IMR-90 (cell line): ENCODE data around the gene CACNB2. TPM values are rescaled to one million over a fixed set of nuclear protein-coding genes. Genes with fewer than 3 reads are reported as not detected.
A peak's percentile ranks its signal among the peaks of the same experiment; 100 is the strongest.

ENCODE experiments used
- ATAC-seq: fragments of 200-7000 bp; cut with Tn5 transposase; 2 replicates; pipeline ENCODE4 v1.9.1; 2020; ENCODE audit warnings: low read depth, mild to moderate bottlenecking, moderate library complexity
- BruUV-seq: library from RNA; stranded (reverse); fragments of 400-500 nt; replicated peaks from 2 replicates; lab custom pipeline; 2021; lab: Mats Ljungman, UMichigan
- CTCF ChIA-PET: fragments of 300-600 bp; formaldehyde crosslinking; extraction: SDS; loops from one replicate; lab custom pipeline; 2021; ENCODE audit warnings: antibody characterized with exemption; lab: Yijun Ruan, JAX
- POLR2A ChIA-PET: fragments of 300-600 bp; sonication (Branson Sonifier 250); formaldehyde crosslinking; loops from one replicate; lab custom pipeline; 2022; ENCODE audit warnings: antibody characterized with exemption; ENCODE audit not compliant: unreplicated experiment; lab: Charles Lee
- DNase-seq: peaks from one replicate; pipeline ENCODE4 v3.0.0; 2013
- H2AFZ ChIP-seq: replicated peaks from 2 replicates; pipeline ENCODE3; 2013; ENCODE audit warnings: low read length, mild to moderate bottlenecking; ENCODE audit not compliant: poor library complexity
- H2AK5ac ChIP-seq: 2 replicates; pipeline ENCODE4 v1.6.1; 2013; ENCODE audit warnings: low read depth, low read length, inconsistent platforms
- H2AK9ac ChIP-seq: replicated peaks from 2 replicates; pipeline ENCODE3; 2013; ENCODE audit warnings: mild to moderate bottlenecking, low read depth, low read length, moderate library complexity; ENCODE audit not compliant: poor library complexity
- H2BK120ac ChIP-seq: 2 replicates; pipeline ENCODE4 v1.6.1; 2013; ENCODE audit warnings: low read depth, low read length, inconsistent platforms
- H2BK15ac ChIP-seq: 3 replicates; pipeline ENCODE4 v1.6.1; 2013; ENCODE audit warnings: low read depth, low read length, inconsistent platforms
- H2BK20ac ChIP-seq: 2 replicates; pipeline ENCODE4 v1.6.1; 2013; ENCODE audit warnings: low read depth, mild to moderate bottlenecking, inconsistent platforms, low read length, moderate library complexity
- H2BK5ac ChIP-seq: 2 replicates; pipeline ENCODE4 v1.6.1; 2013; ENCODE audit warnings: mild to moderate bottlenecking, low read depth, low read length, inconsistent platforms; ENCODE audit not compliant: poor library complexity, severe bottlenecking
- H3K14ac ChIP-seq: replicated peaks from 2 replicates; pipeline ENCODE4 v1.6.1; 2013; ENCODE audit warnings: low read depth, low read length, inconsistent platforms
- H3K18ac ChIP-seq: 2 replicates; pipeline ENCODE4 v1.6.1; 2013; ENCODE audit warnings: low read depth, low read length, control low read depth
- H3K23ac ChIP-seq: 2 replicates; pipeline ENCODE4 v1.6.1; 2013; ENCODE audit warnings: low read depth, low read length, inconsistent platforms
- H3K27ac ChIP-seq: 2 replicates; pipeline ENCODE4 v1.5.1; 2013; ENCODE audit warnings: mild to moderate bottlenecking, control low read depth, low read length; ENCODE audit not compliant: insufficient read depth
- H3K27me3 ChIP-seq: 2 replicates; pipeline ENCODE4 v1.6.1; 2013; ENCODE audit warnings: low read length; ENCODE audit not compliant: control insufficient read depth, insufficient read depth
- H3K36me3 ChIP-seq: 2 replicates; pipeline ENCODE4 v1.6.1; 2013; ENCODE audit warnings: low read length, mixed read lengths; ENCODE audit not compliant: control insufficient read depth, insufficient read depth
- H3K4ac ChIP-seq: 2 replicates; pipeline ENCODE4 v1.6.1; 2013; ENCODE audit warnings: low read depth, low read length, inconsistent platforms
- H3K4me1 ChIP-seq: 2 replicates; pipeline ENCODE4 v1.6.1; 2013; ENCODE audit warnings: low read length, mixed read lengths; ENCODE audit not compliant: control insufficient read depth, insufficient read depth
- H3K4me2 ChIP-seq: 2 replicates; pipeline ENCODE4 v1.6.1; 2013; ENCODE audit warnings: low read depth, mild to moderate bottlenecking, control low read depth, low read length, moderate library complexity
- H3K4me3 ChIP-seq: 2 replicates; pipeline ENCODE4 v1.5.1; 2013; ENCODE audit warnings: low read depth, mild to moderate bottlenecking, control low read depth, low read length, moderate library complexity; ENCODE audit not compliant: insufficient read depth
- H3K56ac ChIP-seq: 2 replicates; pipeline ENCODE4 v1.6.1; 2013; ENCODE audit warnings: low read length, inconsistent platforms; ENCODE audit not compliant: insufficient read depth; ENCODE audit errors: extremely low read depth
- H3K79me1 ChIP-seq, 2 experiments: 2 replicates each; pipeline ENCODE4 v1.6.1; 2013; ENCODE audit warnings: low read length in 2 of 2, inconsistent platforms in 1 of 2, low read depth in 1 of 2
- H3K9ac ChIP-seq: 2 replicates; pipeline ENCODE4 v1.6.1; 2013; ENCODE audit warnings: low read depth, low read length, control low read depth
- H3K9me1 ChIP-seq: 2 replicates; pipeline ENCODE4 v1.6.1; 2013; ENCODE audit warnings: low read length, inconsistent platforms; ENCODE audit not compliant: insufficient read depth
- H3K9me3 ChIP-seq: 2 replicates; pipeline ENCODE4 v1.6.1; 2013; ENCODE audit warnings: low read length; ENCODE audit not compliant: control insufficient read depth, insufficient read depth
- H4K20me1 ChIP-seq: 2 replicates; pipeline ENCODE4 v1.6.1; 2013; ENCODE audit warnings: low read length, inconsistent platforms; ENCODE audit not compliant: insufficient read depth
- H4K5ac ChIP-seq: 2 replicates; pipeline ENCODE4 v1.6.1; 2013; ENCODE audit warnings: mild to moderate bottlenecking, low read depth, low read length, control low read depth
- H4K8ac ChIP-seq, 2 experiments: 2 replicates each; pipeline ENCODE4 v1.6.1; 2013; ENCODE audit warnings: low read depth in 2 of 2, low read length in 2 of 2, control low read depth in 1 of 2, inconsistent platforms in 1 of 2
- H4K91ac ChIP-seq: 2 replicates; pipeline ENCODE4 v1.6.1; 2013; ENCODE audit warnings: low read depth, low read length, inconsistent platforms; ENCODE audit not compliant: insufficient read depth
- CEBPB ChIP-seq: IDR thresholded peaks from 2 replicates; pipeline ENCODE4 v1.6.1; 2012; ENCODE audit warnings: low read depth, low read length, improper control_type of control experiment
- FOS ChIP-seq: fragments of 150-350 bp; IDR thresholded peaks from 2 replicates; pipeline ENCODE4 v1.6.1; 2016; ENCODE audit warnings: low read depth, low read length
- RFX5 ChIP-seq: IDR thresholded peaks from 2 replicates; pipeline ENCODE4 v1.8.0; 2012; ENCODE audit warnings: low read depth, mild to moderate bottlenecking, low read length, moderate library complexity
- WGBS, 2 experiments: methylation state at CpG; one replicate each; pipeline versions ENCODE4 v1.1.5 to v1.1.7; 2013; ENCODE audit warnings: missing lambda C conversion rate in 2 of 2; ENCODE audit not compliant: insufficient read length in 1 of 2; ENCODE audit errors: extremely low coverage in 2 of 2; 5-methylcytosine and 5-hydroxymethylcytosine counted together
- dilution Hi-C: fragments of 300-500 bp; cut with HindIII; formaldehyde crosslinking; loops from one replicate; pipeline ENCODE4 v1.14.3; 2018; ENCODE audit warnings: low sequenced_read_pairs; ENCODE audit not compliant: unreplicated experiment
- in situ Hi-C: fragments of 300-500 bp; cut with MboI; formaldehyde crosslinking; loops from 3 replicates; pipeline ENCODE4 v1.14.3; 2019; ENCODE audit warnings: low sequenced_read_pairs, inconsistent platforms, mixed read lengths
- intact Hi-C: fragments of 100-400 bp; cut with micrococcal nuclease; formaldehyde crosslinking; loops from 2 replicates; pipeline ENCODE4 v1.10.0; 2022
- polyA plus RNA-seq, 3 experiments: library from polyadenylated mRNA; depleted of rRNA; stranded (reverse); fragments of >200 nt; gene quantifications; 2 replicates each; pipeline ENCODE4 v1.2.3, GENCODE V29; 2012; ENCODE audit warnings: low replicate concordance in 1 of 3
- total RNA-seq: library from RNA; depleted of rRNA; stranded (reverse); fragments of >200 nt; gene quantifications from 2 replicates; pipeline ENCODE4 v1.2.3, GENCODE V29; 2012

Gene CACNB2
- total and polyA plus RNA-seq, 2 of the 4 experiments (the other 2 are of a cell fraction): 0.36 TPM

GRCh38 chr10:18418541-18419215, 278.5 kb downstream of the CACNB2 start:
- H3K23ac ChIP-seq: peak overlapping the region; percentile 89
- dilution Hi-C loops (no loop called here), intact Hi-C loops (no loop called here), in situ Hi-C loops (no loop called here)
- ChIA-PET CTCF (interaction anchor here (0.6 kb wide), 1 partner anchor 33 kb away, joined by 6 read pairs; no protein-coding TSS in a partner anchor), POLR2A (no interaction called here)
- H3K36me3 ChIP-seq: no peaks in the 10 kb centered on the region
- H3K9me1 ChIP-seq: peaks cover 6% of the 10 kb centered on the region; the same call in 1 of the 2 replicates
- H4K8ac ChIP-seq: peak overlapping the region; percentile 79 to 96
- peak overlapping the region; percentile 74 for H3K27ac ChIP-seq
- peak overlapping the region; percentile 61 for H3K4me2 ChIP-seq
- no peaks in the 10 kb centered on the region for H3K27me3 ChIP-seq
- peak overlapping the region; percentile 73 for H4K91ac ChIP-seq
- peak overlapping the region; percentile 87 for H3K4ac ChIP-seq
- ATAC-seq (peak; percentile 77), DNase-seq (peak; percentile 82)
- peak overlapping the region; percentile 98 for H2BK20ac ChIP-seq
- H2BK5ac ChIP-seq: peak overlapping the region; percentile 99
- BruUV-seq: no TSS peak
- H4K20me1 ChIP-seq: no peaks in the 10 kb centered on the region
- peak overlapping the region; percentile 87 for H2AFZ ChIP-seq
- H3K14ac ChIP-seq: peak overlapping the region; percentile 87
- peak overlapping the region; percentile 93 for H3K18ac ChIP-seq
- H3K9ac ChIP-seq: no peak overlapping the region
- WGBS, 2 experiments: 82% methylated on average over 5 of the region's 9 CpGs; no CpG with 5 or more reads in 1 of the 2 experiments
- peaks cover 10% of the 10 kb centered on the region for H3K4me1 ChIP-seq
- TF ChIP-seq CEBPB: peak; percentile 87
- no peak for TF ChIP-seq RFX5
- TF ChIP-seq FOS: peak; percentile 9; the same call in 1 of the 2 replicates
- peak overlapping the region; percentile 86 for H2BK120ac ChIP-seq
- H2AK9ac ChIP-seq: no peak overlapping the region
- H3K4me3 ChIP-seq: no peak overlapping the region
- H2BK15ac ChIP-seq: peak overlapping the region; percentile 45
- peak overlapping the region; percentile 95 for H4K5ac ChIP-seq
- peak overlapping the region; percentile 46; the same call in 1 of the 2 replicates for H2AK5ac ChIP-seq
- no peaks in the 10 kb centered on the region for H3K9me3 ChIP-seq
- no peaks in the 10 kb centered on the region for H3K79me1 ChIP-seq
- H3K56ac ChIP-seq: peak overlapping the region; percentile 64
